HepG2 (cell line): ENCODE data around the gene PISD.

ENCODE experiments used
- CCDC6 ChIP-seq: sonication (generic); formaldehyde crosslinking; IDR thresholded peaks from 2 replicates; pipeline ENCODE4 v1.8.1; 2022; ENCODE audit warnings: mild to moderate bottlenecking, missing genetic modification reagents, moderate library complexity
- CEBPB ChIP-seq: IDR thresholded peaks from 2 replicates; pipeline ENCODE4 v1.6.1; 2011; ENCODE audit warnings: low read depth, low read length, improper control_type of control experiment, borderline replicate concordance
- CENPX ChIP-seq: sonication (generic); formaldehyde crosslinking; IDR thresholded peaks from 2 replicates; pipeline ENCODE4 v1.9.0; 2021; ENCODE audit warnings: mild to moderate bottlenecking, missing genetic modification reagents, moderate library complexity
- EP300 ChIP-seq, 3 experiments: sonication (generic) in 1 of 3; formaldehyde crosslinking in 1 of 3; IDR thresholded peaks; 2 replicates each; pipeline versions ENCODE4 v1.5.1 to v1.6.1; 2011 to 2020; ENCODE audit warnings: low read depth in 2 of 3, low read length in 2 of 3, borderline replicate concordance in 1 of 3, improper control_type of control experiment in 1 of 3, mild to moderate bottlenecking in 1 of 3, missing genetic modification reagents in 1 of 3, moderate library complexity in 1 of 3
- KDM2A ChIP-seq: sonication (generic); formaldehyde crosslinking; IDR thresholded peaks from 2 replicates; pipeline ENCODE4 v1.4.0; 2020; ENCODE audit warnings: low read depth, missing genetic modification reagents, borderline replicate concordance
- MEIS1 ChIP-seq: sonication (generic); formaldehyde crosslinking; IDR thresholded peaks from 2 replicates; pipeline ENCODE4 v1.9.0; 2021; ENCODE audit warnings: mild to moderate bottlenecking, missing genetic modification reagents, moderate library complexity, borderline replicate concordance
- MYC ChIP-seq: sonication (generic); formaldehyde crosslinking; IDR thresholded peaks from 2 replicates; pipeline ENCODE4 v1.9.0; 2021; ENCODE audit warnings: missing genetic modification reagents, borderline replicate concordance
- PCBP1 ChIP-seq: fragments of 200-400 bp; formaldehyde crosslinking; IDR thresholded peaks from 2 replicates; pipeline ENCODE4 v1.6.1; 2017; ENCODE audit warnings: mild to moderate bottlenecking, low read depth, low read length, borderline replicate concordance
- TF ChIP-seq, protein P1 (sequence below): sonication (generic); formaldehyde crosslinking; IDR thresholded peaks from 2 replicates; pipeline ENCODE4 v1.5.0; 2020; ENCODE audit warnings: mild to moderate bottlenecking, missing genetic modification reagents, moderate library complexity
- TF ChIP-seq, protein P2 (sequence below): sonication (generic); formaldehyde crosslinking; IDR thresholded peaks from 2 replicates; pipeline ENCODE4 v1.5.1; 2020; ENCODE audit warnings: mild to moderate bottlenecking, missing genetic modification reagents, moderate library complexity
- TF ChIP-seq, protein P3 (sequence below): sonication (generic); formaldehyde crosslinking; IDR thresholded peaks from 2 replicates; pipeline ENCODE4 v1.4.0; 2020; ENCODE audit warnings: missing genetic modification reagents
- TF ChIP-seq, protein P4 (sequence below), 2 experiments: IDR thresholded peaks; 2 replicates each; pipeline ENCODE4 v1.6.1; 2011 to 2012; ENCODE audit warnings: low read length in 2 of 2, borderline replicate concordance in 1 of 2, low read depth in 1 of 2, mild to moderate bottlenecking in 1 of 2, moderate library complexity in 1 of 2
- TF ChIP-seq, protein P5 (sequence below): sonication (generic); formaldehyde crosslinking; IDR thresholded peaks from one replicate; pipeline ENCODE4 v1.5.1; 2020; ENCODE audit warnings: mild to moderate bottlenecking, missing genetic modification reagents; ENCODE audit errors: not compliant biosample characterization

DNA sequence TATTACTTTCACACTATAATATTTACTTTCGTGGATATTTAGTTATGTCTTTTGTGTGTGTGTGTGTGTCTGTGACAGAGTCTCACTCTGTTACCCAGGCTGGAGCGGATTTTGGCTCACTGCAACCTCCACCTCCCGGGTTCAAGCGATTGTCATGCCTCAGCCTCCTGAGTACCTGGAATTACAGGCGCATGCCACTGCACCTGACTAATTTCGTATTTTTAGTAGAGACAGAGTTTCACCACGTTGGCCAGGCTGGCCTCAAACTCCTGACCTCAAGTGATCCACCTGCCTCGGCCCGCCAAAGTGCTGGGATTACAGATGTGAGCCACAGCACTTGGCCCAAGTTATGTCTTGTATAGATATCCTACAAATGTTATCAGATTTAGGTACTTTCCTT lies 9.9 kb downstream of the PISD start:
- TF ChIP-seq MEIS1 (no peak), MYC (CRISPR knock-in tag) (no peak), CENPX (CRISPR knock-in tag) (no peak), EP300 (IDR thresholded peaks at IDR 0.05; ENCODE audit: low read depth in 2 of 2, low read length in 2 of 2) (no peak), EP300 (CRISPR knock-in tag; IDR thresholded peaks at IDR 0.05; ENCODE audit: borderline replicate concordance) (no peak), CCDC6 (no peak), KDM2A (CRISPR knock-in tag) (no peak), PCBP1 (no peak), CEBPB (no peak)
- TF ChIP-seq, protein P1, sequence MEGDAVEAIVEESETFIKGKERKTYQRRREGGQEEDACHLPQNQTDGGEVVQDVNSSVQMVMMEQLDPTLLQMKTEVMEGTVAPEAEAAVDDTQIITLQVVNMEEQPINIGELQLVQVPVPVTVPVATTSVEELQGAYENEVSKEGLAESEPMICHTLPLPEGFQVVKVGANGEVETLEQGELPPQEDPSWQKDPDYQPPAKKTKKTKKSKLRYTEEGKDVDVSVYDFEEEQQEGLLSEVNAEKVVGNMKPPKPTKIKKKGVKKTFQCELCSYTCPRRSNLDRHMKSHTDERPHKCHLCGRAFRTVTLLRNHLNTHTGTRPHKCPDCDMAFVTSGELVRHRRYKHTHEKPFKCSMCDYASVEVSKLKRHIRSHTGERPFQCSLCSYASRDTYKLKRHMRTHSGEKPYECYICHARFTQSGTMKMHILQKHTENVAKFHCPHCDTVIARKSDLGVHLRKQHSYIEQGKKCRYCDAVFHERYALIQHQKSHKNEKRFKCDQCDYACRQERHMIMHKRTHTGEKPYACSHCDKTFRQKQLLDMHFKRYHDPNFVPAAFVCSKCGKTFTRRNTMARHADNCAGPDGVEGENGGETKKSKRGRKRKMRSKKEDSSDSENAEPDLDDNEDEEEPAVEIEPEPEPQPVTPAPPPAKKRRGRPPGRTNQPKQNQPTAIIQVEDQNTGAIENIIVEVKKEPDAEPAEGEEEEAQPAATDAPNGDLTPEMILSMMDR (CRISPR knock-in tag) = no peak
- TF ChIP-seq, protein P2, sequence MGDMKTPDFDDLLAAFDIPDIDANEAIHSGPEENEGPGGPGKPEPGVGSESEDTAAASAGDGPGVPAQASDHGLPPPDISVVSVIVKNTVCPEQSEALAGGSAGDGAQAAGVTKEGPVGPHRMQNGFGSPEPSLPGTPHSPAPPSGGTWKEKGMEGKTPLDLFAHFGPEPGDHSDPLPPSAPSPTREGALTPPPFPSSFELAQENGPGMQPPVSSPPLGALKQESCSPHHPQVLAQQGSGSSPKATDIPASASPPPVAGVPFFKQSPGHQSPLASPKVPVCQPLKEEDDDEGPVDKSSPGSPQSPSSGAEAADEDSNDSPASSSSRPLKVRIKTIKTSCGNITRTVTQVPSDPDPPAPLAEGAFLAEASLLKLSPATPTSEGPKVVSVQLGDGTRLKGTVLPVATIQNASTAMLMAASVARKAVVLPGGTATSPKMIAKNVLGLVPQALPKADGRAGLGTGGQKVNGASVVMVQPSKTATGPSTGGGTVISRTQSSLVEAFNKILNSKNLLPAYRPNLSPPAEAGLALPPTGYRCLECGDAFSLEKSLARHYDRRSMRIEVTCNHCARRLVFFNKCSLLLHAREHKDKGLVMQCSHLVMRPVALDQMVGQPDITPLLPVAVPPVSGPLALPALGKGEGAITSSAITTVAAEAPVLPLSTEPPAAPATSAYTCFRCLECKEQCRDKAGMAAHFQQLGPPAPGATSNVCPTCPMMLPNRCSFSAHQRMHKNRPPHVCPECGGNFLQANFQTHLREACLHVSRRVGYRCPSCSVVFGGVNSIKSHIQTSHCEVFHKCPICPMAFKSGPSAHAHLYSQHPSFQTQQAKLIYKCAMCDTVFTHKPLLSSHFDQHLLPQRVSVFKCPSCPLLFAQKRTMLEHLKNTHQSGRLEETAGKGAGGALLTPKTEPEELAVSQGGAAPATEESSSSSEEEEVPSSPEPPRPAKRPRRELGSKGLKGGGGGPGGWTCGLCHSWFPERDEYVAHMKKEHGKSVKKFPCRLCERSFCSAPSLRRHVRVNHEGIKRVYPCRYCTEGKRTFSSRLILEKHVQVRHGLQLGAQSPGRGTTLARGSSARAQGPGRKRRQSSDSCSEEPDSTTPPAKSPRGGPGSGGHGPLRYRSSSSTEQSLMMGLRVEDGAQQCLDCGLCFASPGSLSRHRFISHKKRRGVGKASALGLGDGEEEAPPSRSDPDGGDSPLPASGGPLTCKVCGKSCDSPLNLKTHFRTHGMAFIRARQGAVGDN (CRISPR knock-in tag) = no peak
- TF ChIP-seq, protein P3, sequence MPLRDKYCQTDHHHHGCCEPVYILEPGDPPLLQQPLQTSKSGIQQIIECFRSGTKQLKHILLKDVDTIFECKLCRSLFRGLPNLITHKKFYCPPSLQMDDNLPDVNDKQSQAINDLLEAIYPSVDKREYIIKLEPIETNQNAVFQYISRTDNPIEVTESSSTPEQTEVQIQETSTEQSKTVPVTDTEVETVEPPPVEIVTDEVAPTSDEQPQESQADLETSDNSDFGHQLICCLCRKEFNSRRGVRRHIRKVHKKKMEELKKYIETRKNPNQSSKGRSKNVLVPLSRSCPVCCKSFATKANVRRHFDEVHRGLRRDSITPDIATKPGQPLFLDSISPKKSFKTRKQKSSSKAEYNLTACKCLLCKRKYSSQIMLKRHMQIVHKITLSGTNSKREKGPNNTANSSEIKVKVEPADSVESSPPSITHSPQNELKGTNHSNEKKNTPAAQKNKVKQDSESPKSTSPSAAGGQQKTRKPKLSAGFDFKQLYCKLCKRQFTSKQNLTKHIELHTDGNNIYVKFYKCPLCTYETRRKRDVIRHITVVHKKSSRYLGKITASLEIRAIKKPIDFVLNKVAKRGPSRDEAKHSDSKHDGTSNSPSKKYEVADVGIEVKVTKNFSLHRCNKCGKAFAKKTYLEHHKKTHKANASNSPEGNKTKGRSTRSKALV (CRISPR knock-in tag) = no peak
- TF ChIP-seq, protein P4, sequence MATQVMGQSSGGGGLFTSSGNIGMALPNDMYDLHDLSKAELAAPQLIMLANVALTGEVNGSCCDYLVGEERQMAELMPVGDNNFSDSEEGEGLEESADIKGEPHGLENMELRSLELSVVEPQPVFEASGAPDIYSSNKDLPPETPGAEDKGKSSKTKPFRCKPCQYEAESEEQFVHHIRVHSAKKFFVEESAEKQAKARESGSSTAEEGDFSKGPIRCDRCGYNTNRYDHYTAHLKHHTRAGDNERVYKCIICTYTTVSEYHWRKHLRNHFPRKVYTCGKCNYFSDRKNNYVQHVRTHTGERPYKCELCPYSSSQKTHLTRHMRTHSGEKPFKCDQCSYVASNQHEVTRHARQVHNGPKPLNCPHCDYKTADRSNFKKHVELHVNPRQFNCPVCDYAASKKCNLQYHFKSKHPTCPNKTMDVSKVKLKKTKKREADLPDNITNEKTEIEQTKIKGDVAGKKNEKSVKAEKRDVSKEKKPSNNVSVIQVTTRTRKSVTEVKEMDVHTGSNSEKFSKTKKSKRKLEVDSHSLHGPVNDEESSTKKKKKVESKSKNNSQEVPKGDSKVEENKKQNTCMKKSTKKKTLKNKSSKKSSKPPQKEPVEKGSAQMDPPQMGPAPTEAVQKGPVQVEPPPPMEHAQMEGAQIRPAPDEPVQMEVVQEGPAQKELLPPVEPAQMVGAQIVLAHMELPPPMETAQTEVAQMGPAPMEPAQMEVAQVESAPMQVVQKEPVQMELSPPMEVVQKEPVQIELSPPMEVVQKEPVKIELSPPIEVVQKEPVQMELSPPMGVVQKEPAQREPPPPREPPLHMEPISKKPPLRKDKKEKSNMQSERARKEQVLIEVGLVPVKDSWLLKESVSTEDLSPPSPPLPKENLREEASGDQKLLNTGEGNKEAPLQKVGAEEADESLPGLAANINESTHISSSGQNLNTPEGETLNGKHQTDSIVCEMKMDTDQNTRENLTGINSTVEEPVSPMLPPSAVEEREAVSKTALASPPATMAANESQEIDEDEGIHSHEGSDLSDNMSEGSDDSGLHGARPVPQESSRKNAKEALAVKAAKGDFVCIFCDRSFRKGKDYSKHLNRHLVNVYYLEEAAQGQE (IDR thresholded peaks at IDR 0.05; ENCODE audit: borderline replicate concordance in 1 of 2, low read depth in 1 of 2, low read length in 2 of 2) = no peak
- TF ChIP-seq, protein P5, sequence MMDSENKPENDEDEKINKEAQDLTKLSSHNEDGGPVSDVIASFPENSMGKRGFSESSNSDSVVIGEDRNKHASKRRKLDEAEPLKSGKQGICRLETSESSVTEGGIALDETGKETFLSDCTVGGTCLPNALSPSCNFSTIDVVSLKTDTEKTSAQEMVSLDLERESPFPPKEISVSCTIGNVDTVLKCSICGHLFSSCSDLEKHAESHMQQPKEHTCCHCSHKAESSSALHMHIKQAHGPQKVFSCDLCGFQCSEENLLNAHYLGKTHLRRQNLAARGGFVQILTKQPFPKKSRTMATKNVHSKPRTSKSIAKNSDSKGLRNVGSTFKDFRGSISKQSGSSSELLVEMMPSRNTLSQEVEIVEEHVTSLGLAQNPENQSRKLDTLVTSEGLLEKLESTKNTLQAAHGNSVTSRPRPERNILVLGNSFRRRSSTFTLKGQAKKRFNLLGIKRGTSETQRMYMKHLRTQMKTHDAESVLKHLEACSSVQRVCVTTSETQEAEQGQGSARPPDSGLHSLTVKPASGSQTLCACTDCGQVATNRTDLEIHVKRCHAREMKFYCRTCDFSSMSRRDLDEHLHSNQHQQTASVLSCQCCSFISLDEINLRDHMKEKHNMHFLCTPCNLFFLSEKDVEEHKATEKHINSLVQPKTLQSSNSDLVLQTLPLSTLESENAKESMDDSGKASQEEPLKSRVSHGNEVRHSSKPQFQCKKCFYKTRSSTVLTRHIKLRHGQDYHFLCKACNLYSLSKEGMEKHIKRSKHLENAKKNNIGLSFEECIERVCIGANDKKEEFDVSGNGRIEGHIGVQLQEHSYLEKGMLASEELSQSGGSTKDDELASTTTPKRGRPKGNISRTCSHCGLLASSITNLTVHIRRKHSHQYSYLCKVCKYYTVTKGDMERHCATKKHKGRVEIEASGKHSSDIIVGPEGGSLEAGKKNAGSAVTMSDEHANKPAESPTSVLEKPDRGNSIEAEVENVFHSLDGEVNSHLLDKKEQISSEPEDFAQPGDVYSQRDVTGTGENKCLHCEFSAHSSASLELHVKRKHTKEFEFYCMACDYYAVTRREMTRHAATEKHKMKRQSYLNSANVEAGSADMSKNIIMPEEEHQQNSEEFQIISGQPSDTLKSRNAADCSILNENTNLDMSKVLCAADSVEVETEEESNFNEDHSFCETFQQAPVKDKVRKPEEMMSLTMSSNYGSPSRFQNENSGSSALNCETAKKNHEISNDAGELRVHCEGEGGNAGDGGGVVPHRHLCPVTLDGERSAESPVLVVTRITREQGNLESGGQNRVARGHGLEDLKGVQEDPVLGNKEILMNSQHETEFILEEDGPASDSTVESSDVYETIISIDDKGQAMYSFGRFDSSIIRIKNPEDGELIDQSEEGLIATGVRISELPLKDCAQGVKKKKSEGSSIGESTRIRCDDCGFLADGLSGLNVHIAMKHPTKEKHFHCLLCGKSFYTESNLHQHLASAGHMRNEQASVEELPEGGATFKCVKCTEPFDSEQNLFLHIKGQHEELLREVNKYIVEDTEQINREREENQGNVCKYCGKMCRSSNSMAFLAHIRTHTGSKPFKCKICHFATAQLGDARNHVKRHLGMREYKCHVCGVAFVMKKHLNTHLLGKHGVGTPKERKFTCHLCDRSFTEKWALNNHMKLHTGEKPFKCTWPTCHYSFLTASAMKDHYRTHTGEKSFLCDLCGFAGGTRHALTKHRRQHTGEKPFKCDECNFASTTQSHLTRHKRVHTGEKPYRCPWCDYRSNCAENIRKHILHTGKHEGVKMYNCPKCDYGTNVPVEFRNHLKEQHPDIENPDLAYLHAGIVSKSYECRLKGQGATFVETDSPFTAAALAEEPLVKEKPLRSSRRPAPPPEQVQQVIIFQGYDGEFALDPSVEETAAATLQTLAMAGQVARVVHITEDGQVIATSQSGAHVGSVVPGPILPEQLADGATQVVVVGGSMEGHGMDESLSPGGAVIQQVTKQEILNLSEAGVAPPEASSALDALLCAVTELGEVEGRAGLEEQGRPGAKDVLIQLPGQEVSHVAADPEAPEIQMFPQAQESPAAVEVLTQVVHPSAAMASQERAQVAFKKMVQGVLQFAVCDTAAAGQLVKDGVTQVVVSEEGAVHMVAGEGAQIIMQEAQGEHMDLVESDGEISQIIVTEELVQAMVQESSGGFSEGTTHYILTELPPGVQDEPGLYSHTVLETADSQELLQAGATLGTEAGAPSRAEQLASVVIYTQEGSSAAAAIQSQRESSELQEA = no peak
